Activated naive CD4-positive, alpha-beta T cell treated with anti-CD3 and anti-CD28 coated beads, Interleukin-2, amount 50 U/mL, for 24 hours (primary cell): ENCODE results near the gene ARHGAP26.

Experiments
- H3K27ac Mint-ChIP-seq: one replicate; pipeline ENCODE4 v1.8.0; 2021; ENCODE audit warnings: mild to moderate bottlenecking, mixed read lengths
- H3K27me3 Mint-ChIP-seq: one replicate; pipeline ENCODE4 v1.8.0; 2021; ENCODE audit warnings: mixed read lengths
- H3K36me3 Mint-ChIP-seq: one replicate; pipeline ENCODE4 v1.8.0; 2021; ENCODE audit warnings: mixed read lengths
- H3K4me1 Mint-ChIP-seq: one replicate; pipeline ENCODE4 v1.8.0; 2021; ENCODE audit warnings: mixed read lengths
- H3K4me3 Mint-ChIP-seq: one replicate; pipeline ENCODE4 v1.8.0; 2021; ENCODE audit warnings: mild to moderate bottlenecking, mixed read lengths
- H3K9me3 Mint-ChIP-seq: one replicate; pipeline ENCODE4 v1.8.0; 2021; ENCODE audit warnings: mixed read lengths

ARHGAP26 gene

GRCh38 chr5:143016777-143017516, 246.8 kb downstream of the ARHGAP26 start:
- Mint-ChIP-seq H3K4me3 (no peak overlapping the region), H3K36me3 (peaks cover 23% of the 10 kb centered on the region), H3K4me1 (peaks cover 9% of the 10 kb centered on the region), H3K27me3 (no peaks in the 10 kb centered on the region), H3K27ac (peak overlapping the region; percentile 20), H3K9me3 (peaks cover 6% of the 10 kb centered on the region)

- peaks cover 6% of the 10 kb centered on the region for H3K9me3 Mint-ChIP-seq
- H3K4me3 Mint-ChIP-seq, result no peak overlapping the region
- peaks cover 23% of the 10 kb centered on the region for H3K36me3 Mint-ChIP-seq
- H3K4me1 Mint-ChIP-seq, result peaks cover 7% of the 10 kb centered on the region
- H3K27ac Mint-ChIP-seq, result peak overlapping the region; percentile 20
- no peaks in the 10 kb centered on the region for H3K27me3 Mint-ChIP-seq
Measured at GRCh38 chr5:143017541-143017940, 247.4 kb downstream of the ARHGAP26 start.

GRCh38 chr5:143017992-143018391, 247.8 kb downstream of the ARHGAP26 start:
- H3K4me3 Mint-ChIP-seq, result no peak overlapping the region
- no peaks in the 10 kb centered on the region for H3K27me3 Mint-ChIP-seq
- peak overlapping the region; percentile 20 for H3K27ac Mint-ChIP-seq

GRCh38 chr5:143019157-143019556, 249.0 kb downstream of the ARHGAP26 start:
- H3K9me3 Mint-ChIP-seq, result peaks cover 6% of the 10 kb centered on the region
- H3K4me3 Mint-ChIP-seq, result no peak overlapping the region
- no peaks in the 10 kb centered on the region for H3K27me3 Mint-ChIP-seq
- peaks cover 17% of the 10 kb centered on the region for H3K4me1 Mint-ChIP-seq
- peaks cover 22% of the 10 kb centered on the region for H3K36me3 Mint-ChIP-seq
- no peak overlapping the region for H3K27ac Mint-ChIP-seq

More at GRCh38 chr5:143017992-143018391, 247.8 kb downstream of the ARHGAP26 start:
- Mint-ChIP-seq H3K4me1 (peaks cover 10% of the 10 kb centered on the region), H3K9me3 (peaks cover 6% of the 10 kb centered on the region), H3K36me3 (peaks cover 23% of the 10 kb centered on the region)

- H3K27me3 Mint-ChIP-seq, result no peaks in the 10 kb centered on the region
- peaks cover 6% of the 10 kb centered on the region for H3K9me3 Mint-ChIP-seq
- H3K4me1 Mint-ChIP-seq, result peaks cover 20% of the 10 kb centered on the region
- H3K36me3 Mint-ChIP-seq, result peaks cover 22% of the 10 kb centered on the region
- H3K27ac Mint-ChIP-seq, result no peak overlapping the region
- no peak overlapping the region for H3K4me3 Mint-ChIP-seq
Measured at GRCh38 chr5:143019614-143020515, 249.7 kb downstream of the ARHGAP26 start.

GRCh38 chr5:143021595-143021994, 251.4 kb downstream of the ARHGAP26 start:
- Mint-ChIP-seq H3K4me1 (peaks cover 24% of the 10 kb centered on the region), H3K9me3 (peaks cover 6% of the 10 kb centered on the region), H3K4me3 (no peak overlapping the region), H3K27me3 (no peaks in the 10 kb centered on the region), H3K27ac (no peak overlapping the region), H3K36me3 (peaks cover 17% of the 10 kb centered on the region)

- H3K27ac Mint-ChIP-seq, result no peak overlapping the region
- H3K36me3 Mint-ChIP-seq, result peaks cover 8% of the 10 kb centered on the region
- no peaks in the 10 kb centered on the region for H3K27me3 Mint-ChIP-seq
- peak overlapping the region; percentile 9 for H3K4me3 Mint-ChIP-seq
- H3K9me3 Mint-ChIP-seq, result no peaks in the 10 kb centered on the region
- H3K4me1 Mint-ChIP-seq, result peaks cover 24% of the 10 kb centered on the region
Measured at GRCh38 chr5:143023411-143024096, 253.4 kb downstream of the ARHGAP26 start.

- H3K27me3 Mint-ChIP-seq, result no peaks in the 10 kb centered on the region
- no peak overlapping the region for H3K27ac Mint-ChIP-seq
Measured at GRCh38 chr5:143024228-143024920, 254.2 kb downstream of the ARHGAP26 start.

GRCh38 chr5:143025376-143025775, 255.2 kb downstream of the ARHGAP26 start:
- H3K4me3 Mint-ChIP-seq, result no peak overlapping the region
- H3K27me3 Mint-ChIP-seq, result no peaks in the 10 kb centered on the region
- H3K4me1 Mint-ChIP-seq, result peaks cover 35% of the 10 kb centered on the region
- H3K36me3 Mint-ChIP-seq, result peaks cover 3% of the 10 kb centered on the region
- no peak overlapping the region for H3K27ac Mint-ChIP-seq
- no peaks in the 10 kb centered on the region for H3K9me3 Mint-ChIP-seq

More at GRCh38 chr5:143024228-143024920, 254.2 kb downstream of the ARHGAP26 start:
- Mint-ChIP-seq H3K4me1 (peaks cover 29% of the 10 kb centered on the region), H3K36me3 (peaks cover 8% of the 10 kb centered on the region), H3K9me3 (no peaks in the 10 kb centered on the region), H3K4me3 (no peak overlapping the region)

GRCh38 chr5:143025971-143026370, 255.8 kb downstream of the ARHGAP26 start:
- Mint-ChIP-seq H3K27ac (no peak overlapping the region), H3K4me3 (no peak overlapping the region), H3K9me3 (no peaks in the 10 kb centered on the region), H3K4me1 (peaks cover 41% of the 10 kb centered on the region), H3K36me3 (peaks cover 3% of the 10 kb centered on the region), H3K27me3 (no peaks in the 10 kb centered on the region)

- Mint-ChIP-seq H3K36me3 (peaks cover 3% of the 10 kb centered on the region), H3K27ac (no peak overlapping the region), H3K4me1 (peaks cover 45% of the 10 kb centered on the region), H3K27me3 (no peaks in the 10 kb centered on the region), H3K4me3 (no peak overlapping the region), H3K9me3 (no peaks in the 10 kb centered on the region)
Measured at GRCh38 chr5:143026380-143026779, 256.2 kb downstream of the ARHGAP26 start.

GRCh38 chr5:143029293-143029692, 259.1 kb downstream of the ARHGAP26 start:
- Mint-ChIP-seq H3K27ac (no peak overlapping the region), H3K36me3 (peaks cover 1% of the 10 kb centered on the region), H3K4me3 (no peak overlapping the region), H3K4me1 (peaks cover 43% of the 10 kb centered on the region), H3K9me3 (no peaks in the 10 kb centered on the region), H3K27me3 (no peaks in the 10 kb centered on the region)

GRCh38 chr5:143030349-143030748, 260.2 kb downstream of the ARHGAP26 start:
- Mint-ChIP-seq H3K4me1 (peaks cover 45% of the 10 kb centered on the region), H3K9me3 (no peaks in the 10 kb centered on the region), H3K4me3 (peak overlapping the region; percentile 35), H3K36me3 (peaks cover 3% of the 10 kb centered on the region), H3K27me3 (no peaks in the 10 kb centered on the region), H3K27ac (no peak overlapping the region)

- peaks cover 7% of the 10 kb centered on the region for H3K36me3 Mint-ChIP-seq
- no peak overlapping the region for H3K4me3 Mint-ChIP-seq
- H3K9me3 Mint-ChIP-seq, result no peaks in the 10 kb centered on the region
- no peaks in the 10 kb centered on the region for H3K27me3 Mint-ChIP-seq
- no peak overlapping the region for H3K27ac Mint-ChIP-seq
- peaks cover 51% of the 10 kb centered on the region for H3K4me1 Mint-ChIP-seq
Measured at GRCh38 chr5:143031781-143032580, 261.8 kb downstream of the ARHGAP26 start.
